Hepatocyte (in vitro differentiated cells): ENCODE data around the gene HTR2C. TPM values are rescaled to one million over a fixed set of nuclear protein-coding genes. Genes with fewer than 3 reads are reported as not detected.
A peak's percentile ranks its signal among the peaks of the same experiment; 100 is the strongest.
"Not testable (repeated sequence)": the region's sequence is repeated elsewhere in the genome, so short reads cannot be mapped to it uniquely, and the experiment has no call there.

Experiments used
- DNase-seq: peaks from one replicate; pipeline ENCODE4 v3.0.0-alpha.2; 2016; ENCODE audit warnings: low spot score
- H2AFZ ChIP-seq: fragments of 200-600 bp; sonication (generic); 2 replicates; pipeline ENCODE4 v1.6.0; 2016; ENCODE audit warnings: antibody characterized with exemption, mild to moderate bottlenecking
- H3K27ac ChIP-seq: fragments of 200-600 bp; sonication (generic); 2 replicates; pipeline ENCODE4 v1.5.1; 2016; ENCODE audit warnings: mild to moderate bottlenecking
- H3K27me3 ChIP-seq: fragments of 200-600 bp; sonication (generic); 2 replicates; pipeline ENCODE4 v1.6.1; 2016
- H3K36me3 ChIP-seq: fragments of 200-600 bp; sonication (generic); replicated peaks from 2 replicates; pipeline ENCODE4 v1.5.1; 2016; ENCODE audit warnings: low read depth; ENCODE audit not compliant: insufficient read depth
- H3K4me1 ChIP-seq: fragments of 200-600 bp; sonication (generic); 2 replicates; pipeline ENCODE4 v1.5.1; 2016; ENCODE audit warnings: mild to moderate bottlenecking, moderate library complexity; ENCODE audit not compliant: insufficient read depth
- H3K4me2 ChIP-seq: fragments of 200-600 bp; sonication (generic); 2 replicates; pipeline ENCODE4 v1.6.0; 2016
- H3K4me3 ChIP-seq: fragments of 200-600 bp; sonication (generic); 2 replicates; pipeline ENCODE4 v1.5.1; 2016; ENCODE audit warnings: mild to moderate bottlenecking
- H3K79me2 ChIP-seq: fragments of 200-600 bp; sonication (generic); 2 replicates; pipeline ENCODE4 v1.6.0; 2017; ENCODE audit warnings: mild to moderate bottlenecking
- H3K9me2 ChIP-seq: fragments of 200-600 bp; sonication (generic); replicated peaks from 2 replicates; pipeline ENCODE4 v1.6.0; 2017; ENCODE audit warnings: mild to moderate bottlenecking; ENCODE audit not compliant: insufficient read depth
- H3K9me3 ChIP-seq: fragments of 200-600 bp; sonication (generic); 2 replicates; pipeline ENCODE4 v1.5.1; 2016; ENCODE audit warnings: low read depth, mild to moderate bottlenecking
- H4K20me1 ChIP-seq: fragments of 200-600 bp; sonication (generic); 2 replicates; pipeline ENCODE4 v1.6.0; 2016; ENCODE audit warnings: mild to moderate bottlenecking; ENCODE audit not compliant: insufficient read depth, poor library complexity, severe bottlenecking
- EZH2 ChIP-seq: fragments of 200-600 bp; sonication (generic); IDR thresholded peaks from 2 replicates; pipeline ENCODE4 v1.6.1; 2016; ENCODE audit warnings: antibody characterized with exemption, mild to moderate bottlenecking, borderline replicate concordance
- EZH2phosphoT487 ChIP-seq: fragments of 200-600 bp; sonication (generic); IDR thresholded peaks from one replicate; pipeline ENCODE4 v1.6.1; 2018; ENCODE audit warnings: antibody characterized with exemption, mild to moderate bottlenecking, low read depth, moderate library complexity; ENCODE audit not compliant: unreplicated experiment, severe bottlenecking
- WGBS: methylation state at CpG from one replicate; pipeline ENCODE4 v1.1.6; 2016; ENCODE audit warnings: low lambda C conversion rate; ENCODE audit errors: missing lambda C conversion rate; 5-methylcytosine and 5-hydroxymethylcytosine counted together
- polyA plus RNA-seq: library from polyadenylated mRNA; unstranded; fragments of >200 nt; fragmentation: Nextera tagmentation; extraction: Ambion mirVana; gene quantifications from 2 replicates; pipeline ENCODE4 v1.2.1, GENCODE V29; 2016
- total RNA-seq: library from RNA; depleted of rRNA; stranded (reverse); fragments of >200 nt; gene quantifications from 2 replicates; pipeline ENCODE4 v1.2.3, GENCODE V29; 2014
- TF ChIP-seq, protein P1 (sequence below): fragments of 200-600 bp; sonication (generic); IDR thresholded peaks from 2 replicates; pipeline ENCODE4 v1.5.1; 2016; ENCODE audit warnings: antibody characterized with exemption, mild to moderate bottlenecking; ENCODE audit not compliant: poor library complexity

The HTR2C gene
- total and polyA plus RNA-seq, 2 experiments from 2014 or later = 0.27 TPM; not detected in 1

DNA sequence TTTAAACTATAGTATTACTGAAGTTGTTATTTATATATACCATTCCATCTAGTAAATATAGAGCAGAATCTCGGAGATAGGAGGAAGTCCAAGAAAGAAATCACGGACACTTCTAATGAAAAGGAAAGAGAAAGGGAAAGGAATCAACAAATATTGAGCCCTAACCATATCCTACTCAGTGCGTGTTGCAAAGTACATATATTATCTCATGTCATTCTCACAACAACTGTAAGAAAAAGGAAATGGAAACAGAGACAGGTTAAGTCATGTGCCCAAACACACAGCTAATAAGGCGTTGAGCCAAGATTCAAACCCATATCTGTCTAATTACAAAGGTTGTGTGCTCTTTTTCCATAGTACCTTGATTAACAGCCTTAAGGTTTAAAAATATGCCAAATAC lies 16.0 kb downstream of the HTR2C start:
- Histone ChIP-seq H3K4me1 (no peaks in the 10 kb centered on the region), H3K4me3 (no peak overlapping the region), H3K4me2 (no peak overlapping the region), H3K9me2 (no peaks in the 10 kb centered on the region), H2AFZ (no peak overlapping the region), H3K9me3 (no peaks in the 10 kb centered on the region), H4K20me1 (no peaks in the 10 kb centered on the region), H3K27ac (no peak overlapping the region), H3K36me3 (no peaks in the 10 kb centered on the region), H3K79me2 (no peaks in the 10 kb centered on the region), H3K27me3 (no peaks in the 10 kb centered on the region)
- DNase-seq = no peak
- TF ChIP-seq EZH2 = no peak
- TF ChIP-seq EZH2phosphoT487 = no peak
- TF ChIP-seq, protein P1, sequence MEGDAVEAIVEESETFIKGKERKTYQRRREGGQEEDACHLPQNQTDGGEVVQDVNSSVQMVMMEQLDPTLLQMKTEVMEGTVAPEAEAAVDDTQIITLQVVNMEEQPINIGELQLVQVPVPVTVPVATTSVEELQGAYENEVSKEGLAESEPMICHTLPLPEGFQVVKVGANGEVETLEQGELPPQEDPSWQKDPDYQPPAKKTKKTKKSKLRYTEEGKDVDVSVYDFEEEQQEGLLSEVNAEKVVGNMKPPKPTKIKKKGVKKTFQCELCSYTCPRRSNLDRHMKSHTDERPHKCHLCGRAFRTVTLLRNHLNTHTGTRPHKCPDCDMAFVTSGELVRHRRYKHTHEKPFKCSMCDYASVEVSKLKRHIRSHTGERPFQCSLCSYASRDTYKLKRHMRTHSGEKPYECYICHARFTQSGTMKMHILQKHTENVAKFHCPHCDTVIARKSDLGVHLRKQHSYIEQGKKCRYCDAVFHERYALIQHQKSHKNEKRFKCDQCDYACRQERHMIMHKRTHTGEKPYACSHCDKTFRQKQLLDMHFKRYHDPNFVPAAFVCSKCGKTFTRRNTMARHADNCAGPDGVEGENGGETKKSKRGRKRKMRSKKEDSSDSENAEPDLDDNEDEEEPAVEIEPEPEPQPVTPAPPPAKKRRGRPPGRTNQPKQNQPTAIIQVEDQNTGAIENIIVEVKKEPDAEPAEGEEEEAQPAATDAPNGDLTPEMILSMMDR = no peak
- WGBS = 79% methylated on average over 4 of the region's 4 CpGs

GRCh38 chrX:114606619-114607018 lies 22.7 kb downstream of the HTR2C start:
- H3K4me2 ChIP-seq, H3K79me2 ChIP-seq, H4K20me1 ChIP-seq, H3K9me2 ChIP-seq, H3K9me3 ChIP-seq, H3K4me3 ChIP-seq, H2AFZ ChIP-seq, DNase-seq, H3K27ac ChIP-seq, H3K27me3 ChIP-seq, H3K36me3 ChIP-seq, H3K4me1 ChIP-seq: not testable (repeated sequence)
- WGBS = 63% methylated on average over 10 of the region's 10 CpGs

- Histone ChIP-seq H3K4me2 (no peak overlapping the region), H3K4me1 (no peaks in the 10 kb centered on the region), H4K20me1 (no peaks in the 10 kb centered on the region), H3K4me3 (no peak overlapping the region), H2AFZ (no peak overlapping the region), H3K79me2 (no peaks in the 10 kb centered on the region), H3K9me3 (no peaks in the 10 kb centered on the region), H3K9me2 (no peaks in the 10 kb centered on the region), H3K36me3 (no peaks in the 10 kb centered on the region), H3K27me3 (no peaks in the 10 kb centered on the region), H3K27ac (no peak overlapping the region)
- TF ChIP-seq, protein P1 = peak; percentile 88
- no peak for TF ChIP-seq EZH2phosphoT487
- no peak for TF ChIP-seq EZH2
- peak; percentile 77 for DNase-seq
- WGBS = 73% methylated on average over 11 of the region's 11 CpGs
Observed at GRCh38 chrX:114611018-114611619, 27.2 kb downstream of the HTR2C start.

DNA sequence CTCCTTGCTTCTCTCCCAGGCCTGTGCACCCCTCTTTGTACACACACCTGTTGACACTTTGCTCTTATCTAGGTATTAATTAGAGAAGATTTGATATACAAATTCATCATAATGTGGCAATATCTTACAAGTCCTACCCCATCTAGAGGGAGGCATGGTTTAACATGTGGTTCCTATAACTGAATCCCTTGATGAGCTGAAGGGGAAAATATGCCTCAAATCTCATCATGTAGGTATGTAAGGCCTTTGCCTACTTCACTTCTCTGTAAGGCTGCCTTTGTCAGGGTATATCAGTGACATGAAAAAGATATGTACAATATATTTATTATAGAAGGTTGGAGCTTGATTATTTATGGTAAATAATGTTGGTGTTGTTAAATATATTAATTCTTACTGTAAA lies 31.9 kb downstream of the HTR2C start:
- Histone ChIP-seq H4K20me1 (no peaks in the 10 kb centered on the region), H3K4me1 (no peaks in the 10 kb centered on the region)

More for the DNA sequence above, 31.9 kb downstream of the HTR2C start:
- no peak overlapping the region for H3K4me3 ChIP-seq
- H3K9me3 ChIP-seq = no peaks in the 10 kb centered on the region
- no peak overlapping the region for H3K4me2 ChIP-seq
- no peak overlapping the region for H2AFZ ChIP-seq
- no peaks in the 10 kb centered on the region for H3K9me2 ChIP-seq
- H3K27me3 ChIP-seq = no peaks in the 10 kb centered on the region
- TF ChIP-seq EZH2phosphoT487 = no peak
- H3K27ac ChIP-seq = no peak overlapping the region
- no peaks in the 10 kb centered on the region for H3K36me3 ChIP-seq
- DNase-seq = no peak
- no peaks in the 10 kb centered on the region for H3K79me2 ChIP-seq
